Ovary (tissue), 3 donors: ENCODE data around the gene KCNN4.

Source experiments
- EP300 ChIP-seq: sonication (generic); formaldehyde crosslinking; IDR thresholded peaks from one replicate; pipeline ENCODE4 v1.6.1; 2017; ENCODE audit warnings: antibody characterized with exemption
- TF ChIP-seq, protein P1 (sequence below), 3 donors: fragments of 450-650 bp in 2 of 3; fragments of 200-600 bp in 1 of 3; IDR thresholded peaks; one replicate each; pipeline versions ENCODE4 v1.5.1 to v1.8.0; 2016 to 2022; ENCODE audit warnings: antibody characterized with exemption in 3 of 3, mild to moderate bottlenecking in 1 of 3
- donor health status: DM: no; HTN: no; CAD: no.

- TF ChIP-seq, protein P1, sequence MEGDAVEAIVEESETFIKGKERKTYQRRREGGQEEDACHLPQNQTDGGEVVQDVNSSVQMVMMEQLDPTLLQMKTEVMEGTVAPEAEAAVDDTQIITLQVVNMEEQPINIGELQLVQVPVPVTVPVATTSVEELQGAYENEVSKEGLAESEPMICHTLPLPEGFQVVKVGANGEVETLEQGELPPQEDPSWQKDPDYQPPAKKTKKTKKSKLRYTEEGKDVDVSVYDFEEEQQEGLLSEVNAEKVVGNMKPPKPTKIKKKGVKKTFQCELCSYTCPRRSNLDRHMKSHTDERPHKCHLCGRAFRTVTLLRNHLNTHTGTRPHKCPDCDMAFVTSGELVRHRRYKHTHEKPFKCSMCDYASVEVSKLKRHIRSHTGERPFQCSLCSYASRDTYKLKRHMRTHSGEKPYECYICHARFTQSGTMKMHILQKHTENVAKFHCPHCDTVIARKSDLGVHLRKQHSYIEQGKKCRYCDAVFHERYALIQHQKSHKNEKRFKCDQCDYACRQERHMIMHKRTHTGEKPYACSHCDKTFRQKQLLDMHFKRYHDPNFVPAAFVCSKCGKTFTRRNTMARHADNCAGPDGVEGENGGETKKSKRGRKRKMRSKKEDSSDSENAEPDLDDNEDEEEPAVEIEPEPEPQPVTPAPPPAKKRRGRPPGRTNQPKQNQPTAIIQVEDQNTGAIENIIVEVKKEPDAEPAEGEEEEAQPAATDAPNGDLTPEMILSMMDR (IDR thresholded peaks at IDR 0.05), result peak in 1 of 3 donors; percentile 27
- no peak for TF ChIP-seq EP300
Observed at GRCh38 chr19:43754503-43755255, 26.1 kb downstream of the KCNN4 start, which contains the start of gene SMG9.
